Astrocyte of the spinal cord (primary cell): ENCODE results near the gene MTAP.

ENCODE experiments used
- DNase-seq: peaks from one replicate; pipeline ENCODE4 v3.0.0; 2011; ENCODE audit warnings: low read depth, low spot score
- H3K4me3 ChIP-seq: 2 replicates; pipeline ENCODE4 v1.5.1; 2011; ENCODE audit warnings: low read depth, mild to moderate bottlenecking, low read length, moderate library complexity
- CTCF ChIP-seq: IDR thresholded peaks from 2 replicates; pipeline ENCODE4 v1.5.1; 2012; ENCODE audit warnings: low read depth, mild to moderate bottlenecking, low read length, inconsistent platforms
- in situ Hi-C: cut with HindIII; loops from 2 replicates; pipeline ENCODE4 v1.10.0; 2017; ENCODE audit warnings: low sequenced_read_pairs

The MTAP gene

GRCh38 chr9:21966140-21966851, 163.9 kb downstream of the MTAP start:
- H3K4me3 ChIP-seq: no peak overlapping the region
- TF ChIP-seq CTCF: no peak
- in situ Hi-C loops: no loop called here
- no peak for DNase-seq

GRCh38 chr9:21967169-21967568, 164.7 kb downstream of the MTAP start:
- DNase-seq: no peak
- in situ Hi-C loops: no loop called here
- no peak overlapping the region for H3K4me3 ChIP-seq
- TF ChIP-seq CTCF: no peak

- TF ChIP-seq CTCF: no peak
- no peak overlapping the region for H3K4me3 ChIP-seq
- no peak for DNase-seq
- in situ Hi-C loops: no loop called here
These were observed 165.3 kb downstream of the MTAP start for GRCh38 chr9:21967702-21968101.

DNA sequence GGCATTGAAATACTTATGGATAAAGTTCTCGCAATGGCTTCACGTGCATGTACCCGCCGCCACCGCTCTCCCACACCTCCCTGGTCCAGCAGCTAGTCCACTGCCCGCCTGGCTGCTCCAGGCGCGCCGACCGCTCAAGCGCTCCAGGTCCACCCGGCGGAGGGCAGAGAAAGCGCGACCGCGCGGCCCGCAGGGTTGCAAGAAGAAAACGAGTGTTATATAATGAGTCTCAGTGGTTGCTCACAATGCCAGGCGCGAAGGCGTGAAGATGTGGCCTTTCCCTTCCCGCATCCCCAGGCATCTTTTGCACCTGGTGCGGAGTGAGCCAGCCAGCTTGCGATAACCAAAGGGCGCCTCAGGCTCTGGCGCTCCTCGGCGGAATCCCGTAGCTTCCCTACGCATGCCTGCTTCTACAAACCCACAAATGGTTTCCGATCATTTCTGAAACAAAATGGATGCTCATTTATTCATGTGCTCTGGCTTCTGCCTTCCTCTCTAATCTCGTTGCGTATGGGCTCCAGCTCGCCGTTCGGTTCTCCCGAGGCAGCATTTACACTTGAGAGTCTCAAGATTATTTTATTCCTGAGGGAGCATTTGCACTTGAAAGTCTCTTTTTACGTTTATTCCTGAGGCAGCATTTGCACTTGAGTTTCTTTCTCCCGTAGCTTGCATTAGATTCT, 166.0 kb downstream of the MTAP start:
- TF ChIP-seq CTCF: no peak
- no peak overlapping the region for H3K4me3 ChIP-seq
- DNase-seq: peak; percentile 51
- in situ Hi-C loops: no loop called here

DNA sequence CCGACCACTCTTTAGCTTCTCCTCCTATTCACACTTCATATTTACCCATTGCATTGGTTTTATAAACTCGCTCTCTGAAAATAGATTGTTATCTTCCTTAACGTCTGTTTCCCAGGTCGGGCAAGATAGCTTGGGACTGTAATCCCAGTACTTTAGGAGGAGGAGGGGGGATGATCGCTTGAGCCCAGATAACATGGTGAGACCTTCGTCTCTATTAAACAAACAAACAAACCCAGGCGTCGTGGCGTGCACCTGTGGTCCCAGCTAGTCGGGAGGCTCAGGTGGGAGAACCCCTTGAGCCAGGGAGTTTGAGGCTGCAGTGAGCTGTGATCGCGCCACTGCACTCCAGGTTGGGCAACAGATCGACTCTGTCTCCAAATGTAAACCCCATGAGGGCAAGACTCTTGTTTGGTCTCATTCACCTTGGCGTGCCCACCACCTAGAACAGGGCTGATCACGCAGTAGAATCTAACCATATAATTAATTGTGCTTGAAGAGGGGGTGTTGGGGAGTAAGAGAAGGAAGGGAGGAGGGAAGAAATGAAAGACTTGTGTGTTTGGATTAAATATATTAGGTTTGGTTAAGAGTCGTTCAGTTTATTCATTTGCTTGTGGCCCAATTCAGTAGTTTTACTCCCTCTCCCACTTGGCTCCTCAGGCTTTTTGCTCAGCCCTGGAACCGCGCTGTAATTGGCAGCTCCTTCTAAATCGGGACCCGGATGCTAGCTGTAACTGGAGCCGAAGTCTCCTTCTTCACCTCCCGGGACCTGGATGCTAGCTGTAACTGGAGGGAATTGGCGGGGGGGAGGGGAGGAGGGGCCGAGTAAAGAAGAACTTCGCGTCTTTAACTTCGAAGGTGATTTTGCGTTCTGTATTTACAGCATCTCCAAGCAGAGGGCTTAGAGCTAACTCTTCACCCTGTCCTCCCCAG, 166.8 kb downstream of the MTAP start:
- peak; percentile 45 for DNase-seq
- in situ Hi-C loops: no loop called here
- no peak for TF ChIP-seq CTCF
- H3K4me3 ChIP-seq: no peak overlapping the region

GRCh38 chr9:21969951-21970799, 167.7 kb downstream of the MTAP start:
- DNase-seq: no peak
- H3K4me3 ChIP-seq: no peak overlapping the region
- in situ Hi-C loops: no loop called here
- no peak for TF ChIP-seq CTCF
